ENCODE results near the gene PSMF1.

The PSMF1 gene

DNA sequence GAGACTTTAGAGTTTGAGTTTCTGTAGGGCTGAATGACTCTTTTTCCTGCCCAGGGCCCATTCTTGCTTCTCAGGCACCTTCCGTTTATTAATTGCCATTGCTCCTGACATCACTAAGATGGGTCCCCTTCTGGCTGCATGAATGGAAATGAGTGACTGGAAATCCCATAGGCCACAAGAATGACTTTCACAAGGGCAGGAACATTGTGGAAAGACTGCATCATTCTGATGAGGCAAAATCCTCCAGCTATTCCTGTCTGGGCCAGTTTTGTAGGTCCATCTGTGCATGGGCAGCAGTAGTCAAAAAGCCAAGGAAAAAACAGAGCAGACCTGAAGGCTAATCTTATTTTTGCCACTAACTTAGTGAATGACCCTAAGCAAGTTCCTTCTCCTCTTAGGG, 47.1 kb downstream of the PSMF1 start:
- DNase-seq, result no peak

DNA sequence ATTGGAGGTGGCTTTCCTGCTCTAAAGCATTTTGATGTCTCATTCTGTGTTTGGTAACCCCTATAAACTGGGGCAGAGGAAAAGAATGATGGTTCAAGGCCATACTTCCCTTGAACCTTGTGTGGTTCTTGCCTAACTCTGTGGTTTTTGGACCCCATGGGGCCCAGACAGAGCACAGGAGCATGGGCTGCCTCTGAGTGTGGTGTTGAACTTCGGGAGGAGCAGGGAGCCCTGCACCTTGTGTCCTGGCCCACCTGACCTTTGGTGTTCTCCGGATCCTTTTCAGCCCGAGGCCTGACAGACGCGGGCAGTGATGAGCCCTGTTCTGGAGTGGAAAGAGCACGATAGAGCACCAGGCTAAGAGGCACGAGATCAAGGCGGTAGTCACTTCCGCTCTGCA, 47.5 kb downstream of the PSMF1 start:
- no peak for DNase-seq

GRCh38 chr20:1166948-1167720, 48.7 kb downstream of the PSMF1 start:
- no peak for DNase-seq

DNA sequence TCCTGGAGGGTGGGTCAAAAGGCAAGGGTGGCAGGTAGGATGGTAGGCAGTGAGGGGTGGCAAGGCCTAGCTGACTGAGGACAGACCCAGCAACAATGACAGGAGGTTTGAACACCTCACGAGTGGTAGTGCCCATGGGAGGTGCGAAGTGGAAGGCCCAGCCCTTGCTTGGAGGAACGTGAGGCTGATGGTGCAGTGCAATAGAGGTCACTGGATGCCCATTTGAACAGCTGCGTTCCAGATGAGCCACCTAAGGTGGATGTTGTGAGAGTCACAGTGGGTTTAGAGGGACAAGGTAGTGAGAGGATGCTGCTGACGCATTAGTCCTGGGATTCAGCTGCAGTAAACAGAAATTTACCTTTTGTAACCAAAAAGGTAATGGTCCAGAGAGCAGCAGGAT, 50.8 kb downstream of the PSMF1 start:
- DNase-seq, result no peak

DNA sequence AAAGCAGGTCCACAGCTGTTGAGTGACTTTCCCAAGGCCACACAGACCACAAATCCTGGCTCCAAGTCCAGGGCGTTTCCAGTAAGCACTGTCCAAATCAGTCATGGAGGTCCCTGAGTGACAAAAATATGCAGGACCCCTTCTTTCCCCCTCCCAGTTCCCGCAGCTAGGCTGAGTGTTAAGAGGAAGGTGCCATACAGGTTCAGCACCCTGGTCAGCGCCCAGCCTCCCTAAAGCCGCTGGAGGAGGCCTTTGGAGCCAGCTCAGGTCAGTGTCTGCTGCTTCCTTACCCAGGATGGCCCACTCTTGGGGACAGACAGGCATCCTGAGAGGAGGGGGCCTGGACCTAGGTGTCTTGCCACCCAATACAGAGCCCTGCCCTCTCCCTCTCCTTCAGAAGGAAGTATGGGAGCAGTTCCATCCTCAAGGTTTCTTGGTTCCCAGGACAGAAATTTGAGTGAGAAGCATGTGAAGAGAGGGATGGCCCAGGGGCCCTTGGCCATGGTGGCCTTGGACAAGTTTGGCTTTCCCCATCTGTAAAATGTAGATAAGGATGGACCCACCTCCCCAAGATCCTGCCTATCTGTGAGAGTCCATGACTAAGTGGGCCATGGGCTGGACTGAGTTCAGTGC, 53.2 kb downstream of the PSMF1 start:
- DNase-seq, result peak; percentile 26

GRCh38 chr20:1173698-1174097, 55.3 kb downstream of the PSMF1 start:
- no peak for DNase-seq

DNA sequence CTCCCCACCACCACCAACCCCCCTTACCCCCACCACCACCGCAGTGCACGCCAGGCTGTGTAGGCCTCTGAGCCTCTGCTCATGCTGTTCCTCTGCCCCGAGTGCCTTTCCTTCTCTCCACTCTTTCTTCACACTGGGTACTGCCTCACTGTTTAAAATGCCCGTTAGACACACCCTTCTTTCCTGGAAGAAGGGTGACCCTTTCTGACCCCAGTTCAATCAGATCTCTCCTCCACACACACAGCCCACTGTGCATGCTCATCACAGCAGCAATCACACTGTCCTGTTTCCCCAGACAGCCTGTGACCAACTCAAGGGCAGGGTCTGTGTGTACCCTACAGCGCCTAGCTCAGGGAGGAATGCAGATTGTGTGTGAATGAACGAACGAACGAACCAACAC, 56.4 kb downstream of the PSMF1 start:
- DNase-seq, result no peak

- DNase-seq, result no peak
Observed at GRCh38 chr20:1177680-1178079, 59.3 kb downstream of the PSMF1 start.

DNA sequence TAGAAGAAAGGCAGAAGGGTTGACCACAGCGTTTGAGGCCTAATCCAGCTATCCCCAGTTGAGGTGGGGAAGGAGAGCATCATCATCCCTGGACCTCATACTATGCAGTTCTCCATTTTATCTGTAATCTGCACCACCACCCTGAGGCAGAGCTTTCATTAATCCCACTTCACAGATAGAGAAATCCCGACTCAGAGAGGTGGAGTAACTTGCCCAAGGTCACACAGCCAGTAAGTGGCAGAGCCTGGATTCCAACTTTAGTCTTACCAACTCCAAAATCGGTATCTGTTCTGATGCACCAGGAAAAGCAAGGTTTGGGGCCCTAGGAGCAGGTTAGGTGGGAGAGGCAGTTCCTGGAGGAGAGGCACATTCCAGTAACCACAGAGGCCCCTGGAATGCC, 59.7 kb downstream of the PSMF1 start:
- no peak for DNase-seq

GRCh38 chr20:1178623-1179022, 60.2 kb downstream of the PSMF1 start:
- no peak for DNase-seq

DNA sequence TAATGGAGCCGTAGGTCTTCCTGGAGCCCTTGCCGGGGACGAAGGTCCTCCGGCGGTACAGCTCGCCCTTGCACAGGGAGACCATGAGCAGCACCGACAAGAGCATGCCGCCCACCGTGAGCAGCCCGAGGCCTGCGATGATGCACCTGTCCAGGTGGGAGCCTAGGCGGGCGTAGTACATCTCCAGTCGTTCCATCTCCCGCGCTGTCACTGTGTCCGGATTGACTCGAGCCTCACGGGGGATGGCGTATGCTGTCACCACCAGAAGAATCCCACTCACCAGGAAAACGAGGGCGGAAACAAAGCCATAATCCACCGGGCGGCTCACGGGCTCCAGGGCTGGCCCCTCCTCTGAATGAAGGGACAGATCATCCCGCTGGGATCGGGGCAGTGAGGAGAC, 62.5 kb downstream of the PSMF1 start:
- DNase-seq, result no peak

GRCh38 chr20:1182106-1182505, 63.7 kb downstream of the PSMF1 start:
- no peak for DNase-seq

GRCh38 chr20:1183153-1183552, 64.8 kb downstream of the PSMF1 start:
- DNase-seq, result no peak

- no peak for DNase-seq
Observed at GRCh38 chr20:1184260-1184637, 65.8 kb downstream of the PSMF1 start.

DNA sequence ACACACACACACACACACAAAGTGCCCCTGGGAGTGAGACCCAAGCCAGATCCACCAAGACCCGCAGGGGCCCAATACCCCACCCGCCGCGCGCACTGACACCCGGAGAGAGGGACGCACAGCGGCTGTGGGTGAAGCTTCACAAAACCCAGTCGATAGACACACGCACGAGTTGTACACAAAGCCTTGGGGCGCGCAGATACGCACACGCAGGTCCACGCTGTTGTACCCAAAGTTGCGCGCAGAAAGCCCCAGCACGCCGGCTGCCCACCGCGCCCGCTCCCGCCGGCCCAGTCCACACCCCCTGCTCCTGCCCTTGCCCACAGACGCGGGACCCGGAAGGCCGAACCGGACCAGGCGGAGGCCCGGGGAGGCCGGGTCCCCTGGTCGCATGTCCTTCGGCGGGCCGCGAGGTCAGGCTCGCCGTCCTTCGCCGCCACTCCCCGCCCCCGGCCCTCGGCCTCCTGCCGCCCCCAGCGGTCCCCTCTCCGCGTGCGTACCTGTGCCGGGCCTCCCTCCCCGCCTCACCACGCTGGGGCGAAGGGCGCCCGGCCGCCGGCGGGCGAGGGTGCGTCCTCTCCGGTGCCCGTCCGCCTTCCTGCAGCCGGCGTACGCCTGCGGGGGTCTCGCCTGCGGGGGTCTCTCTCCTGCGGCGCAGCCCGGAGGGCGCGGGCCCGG, 66.4 kb downstream of the PSMF1 start, which contains the start of gene TMEM74B:
TSS of gene TMEM74B (minus strand) at position 344 of the 678 bp plus-strand sequence. CDS start 1,180 bp downstream, outside the sequence.
- no peak for DNase-seq

GRCh38 chr20:1185316-1185741, 66.9 kb downstream of the PSMF1 start:
- no peak for DNase-seq

DNA sequence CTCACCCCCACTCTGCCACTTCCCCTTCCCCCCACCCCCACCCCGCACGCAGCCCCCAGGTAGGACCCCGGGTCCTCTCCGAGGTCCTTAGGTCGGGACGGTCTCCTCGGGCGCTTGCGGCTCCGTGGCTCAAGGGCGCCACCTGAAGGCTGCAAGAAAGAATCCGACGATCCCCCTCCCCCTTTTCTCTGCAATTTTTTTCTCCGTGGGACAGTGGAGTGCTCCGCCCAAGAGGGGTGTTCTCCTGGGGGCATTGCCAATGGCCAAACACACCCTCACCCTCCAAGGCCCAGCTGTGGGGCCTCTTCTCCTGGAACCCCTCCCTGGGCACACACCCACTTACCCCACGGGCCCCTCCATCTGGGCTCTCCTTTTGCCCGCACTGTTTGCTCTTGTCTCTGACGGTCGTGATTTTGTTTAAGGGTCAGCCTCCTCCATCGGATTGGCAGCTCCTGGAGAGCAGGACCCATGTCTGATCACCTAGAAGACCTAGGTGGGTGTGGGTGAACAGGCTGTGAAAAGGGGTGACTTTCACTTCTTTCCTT, 67.5 kb downstream of the PSMF1 start:
- peak; percentile 39 for DNase-seq

DNA sequence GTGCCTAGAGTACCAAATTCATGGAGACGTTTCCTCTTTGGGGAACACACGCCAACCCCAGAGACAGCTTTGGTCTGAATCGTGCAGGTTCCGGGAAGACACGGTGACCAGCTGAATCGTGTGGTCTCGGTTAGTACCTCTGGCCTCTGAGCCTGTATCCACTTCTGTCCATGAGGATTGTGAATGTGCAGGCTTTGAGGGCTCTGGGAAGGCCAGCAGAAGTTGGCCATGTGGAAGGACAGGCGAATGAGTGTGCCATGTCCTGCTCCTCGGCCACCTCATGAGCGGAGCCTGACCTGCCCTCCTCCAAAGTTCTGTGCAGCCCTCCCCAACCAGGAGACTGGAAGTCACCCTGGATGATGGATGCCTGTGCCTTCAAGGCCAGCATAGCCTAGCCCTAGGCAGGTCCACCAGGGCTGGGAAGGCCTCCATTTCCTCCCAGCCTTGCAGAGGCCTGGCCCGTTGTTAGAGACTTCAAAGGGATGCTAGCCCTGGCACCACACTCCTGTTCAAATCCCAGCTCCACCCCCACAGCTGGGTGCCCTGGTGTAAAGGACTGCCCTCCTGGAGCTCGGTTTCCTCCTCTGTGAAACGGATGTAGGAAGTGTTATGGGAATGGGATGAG, 68.1 kb downstream of the PSMF1 start:
- DNase-seq, result no peak

GRCh38 chr20:1187605-1188171, 69.3 kb downstream of the PSMF1 start:
- no peak for DNase-seq

- DNase-seq, result no peak
Observed at GRCh38 chr20:1188347-1188746, 69.9 kb downstream of the PSMF1 start.

DNA sequence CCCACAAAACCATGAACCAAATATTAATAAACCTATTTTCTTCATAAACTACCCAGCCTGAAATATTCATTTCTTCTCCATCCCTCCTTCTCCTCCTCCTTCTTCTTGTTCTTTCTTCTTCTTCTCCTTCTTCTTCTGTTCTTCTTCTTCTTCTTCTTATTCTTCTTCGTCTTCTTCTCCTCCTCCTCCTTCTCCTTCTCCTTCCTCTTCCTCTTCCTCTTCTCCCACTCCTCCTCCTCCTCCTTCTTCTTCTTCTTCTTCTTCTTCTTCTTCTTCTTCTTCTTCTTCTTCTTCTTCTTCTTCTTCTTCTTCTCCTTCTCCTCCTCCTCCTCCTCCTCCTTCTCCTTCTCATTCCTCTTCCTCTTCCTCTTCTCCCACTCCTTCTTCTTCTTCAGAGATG, 71.4 kb downstream of the PSMF1 start:
- DNase-seq, result no peak

- no peak for DNase-seq
Observed at GRCh38 chr20:1190847-1191246, 72.4 kb downstream of the PSMF1 start.

- DNase-seq, result no peak
Observed at GRCh38 chr20:1191299-1191698, 72.9 kb downstream of the PSMF1 start.
